NCI-H2029 treated with DMSO at 0.1 percent for 48 hours (cell line): ENCODE results near the gene TRIM31.
"Not testable (repeated sequence)": the region's sequence is repeated elsewhere in the genome, so short reads cannot be mapped to it uniquely, and the experiment has no call there.

Source experiments
- DNase-seq: peaks from one replicate; lab custom pipeline; 2025; lab: John Stamatoyannopoulos, UW

The TRIM31 gene

GRCh38 chr6:30149234-30149633 is 36.3 kb upstream of the TRIM31 start:
- DNase-seq = no peak

- DNase-seq = no peak
Observed at GRCh38 chr6:30147096-30147495, 34.2 kb upstream of the TRIM31 start.

GRCh38 chr6:30145818-30146217 is 32.9 kb upstream of the TRIM31 start:
- DNase-seq = no peak

- DNase-seq = no peak
Observed at GRCh38 chr6:30144811-30145210, 31.9 kb upstream of the TRIM31 start.

- no peak for DNase-seq
Observed at GRCh38 chr6:30143780-30144179, 30.9 kb upstream of the TRIM31 start.

- DNase-seq = no peak
Observed at GRCh38 chr6:30142665-30143064, 29.8 kb upstream of the TRIM31 start.

GRCh38 chr6:30140240-30140639 is 27.4 kb upstream of the TRIM31 start:
- DNase-seq = not testable (repeated sequence)

GRCh38 chr6:30136570-30137286 is 23.8 kb upstream of the TRIM31 start:
- DNase-seq = no peak

- no peak for DNase-seq
Observed at GRCh38 chr6:30135757-30136156, 22.9 kb upstream of the TRIM31 start, which contains the start of gene TRIM40. Gene TRIM40, plus strand, starts transcription at chr6:30136140. Its CDS starts 897 bp downstream, at chr6:30137037.

- no peak for DNase-seq
Observed at GRCh38 chr6:30135147-30135546, 22.3 kb upstream of the TRIM31 start.

- no peak for DNase-seq
Observed at GRCh38 chr6:30131947-30132497, 19.1 kb upstream of the TRIM31 start.

- DNase-seq = peak; percentile 30
Observed at GRCh38 chr6:30130887-30131862, 18.3 kb upstream of the TRIM31 start.

- DNase-seq = no peak
Observed at GRCh38 chr6:30130179-30130679, 17.3 kb upstream of the TRIM31 start.

GRCh38 chr6:30129265-30130178 is 16.6 kb upstream of the TRIM31 start:
- no peak for DNase-seq

- DNase-seq = no peak
Observed at GRCh38 chr6:30127238-30128093, 14.6 kb upstream of the TRIM31 start.

- no peak for DNase-seq
Observed at GRCh38 chr6:30122515-30122914, 9.6 kb upstream of the TRIM31 start.

- no peak for DNase-seq
Observed at GRCh38 chr6:30121446-30122366, 8.8 kb upstream of the TRIM31 start.

- not testable (repeated sequence) for DNase-seq
Observed at GRCh38 chr6:30118691-30119090, 5.8 kb upstream of the TRIM31 start.

GRCh38 chr6:30116724-30117123 is 3.8 kb upstream of the TRIM31 start:
- no peak for DNase-seq
